Trophoblast cell (in vitro differentiated cells and primary cell): ENCODE results near the gene ROBO4.
A peak's percentile ranks its signal among the peaks of the same experiment; 100 is the strongest.

Source experiments
- DNase-seq, 2 donors: peaks; one replicate each; pipeline ENCODE4 v3.0.0-alpha.2; 2016
- H2AFZ ChIP-seq: 2 replicates; pipeline ENCODE4 v1.6.1; 2013; ENCODE audit warnings: low read length, moderate library complexity, mild to moderate bottlenecking; ENCODE audit not compliant: insufficient read depth, poor library complexity
- H2AK5ac ChIP-seq: 2 replicates; pipeline ENCODE4 v1.6.1; 2013; ENCODE audit warnings: mild to moderate bottlenecking, low read length
- H2BK120ac ChIP-seq: 2 replicates; pipeline ENCODE4 v1.6.1; 2013; ENCODE audit warnings: low read length, mild to moderate bottlenecking, moderate library complexity; ENCODE audit not compliant: insufficient read depth, poor library complexity
- H2BK12ac ChIP-seq: 2 replicates; pipeline ENCODE4 v1.6.1; 2013; ENCODE audit warnings: mild to moderate bottlenecking, low read length, moderate library complexity
- H2BK5ac ChIP-seq: 2 replicates; pipeline ENCODE4 v1.6.1; 2013; ENCODE audit warnings: low read length, low read depth, moderate library complexity, mild to moderate bottlenecking; ENCODE audit not compliant: poor library complexity
- H3K14ac ChIP-seq: 2 replicates; pipeline ENCODE4 v1.6.1; 2013; ENCODE audit warnings: mild to moderate bottlenecking, low read length
- H3K18ac ChIP-seq: 2 replicates; pipeline ENCODE4 v1.6.1; 2013; ENCODE audit warnings: mild to moderate bottlenecking, low read length
- H3K23ac ChIP-seq: 2 replicates; pipeline ENCODE4 v1.6.1; 2013; ENCODE audit warnings: low read length
- H3K27ac ChIP-seq: 2 replicates; pipeline ENCODE4 v1.5.1; 2013; ENCODE audit warnings: low read depth, mild to moderate bottlenecking, inconsistent platforms, low read length, moderate library complexity
- H3K27me3 ChIP-seq: 2 replicates; pipeline ENCODE4 v1.6.1; 2013; ENCODE audit warnings: inconsistent platforms, mild to moderate bottlenecking, low read length, moderate library complexity; ENCODE audit not compliant: insufficient read depth
- H3K36me3 ChIP-seq, 2 experiments: 1 replicate in 1 of 2; 2 replicates in 1 of 2; pipeline ENCODE4 v1.6.1; 2013; ENCODE audit warnings: low read length in 2 of 2, mild to moderate bottlenecking in 2 of 2, moderate library complexity in 1 of 2; ENCODE audit not compliant: insufficient read depth in 2 of 2, control insufficient read depth in 1 of 2
- H3K4ac ChIP-seq: 2 replicates; pipeline ENCODE4 v1.6.1; 2013; ENCODE audit warnings: low read depth, mild to moderate bottlenecking, low read length, moderate library complexity
- H3K4me1 ChIP-seq, 2 experiments: 1 replicate in 1 of 2; 2 replicates in 1 of 2; pipeline ENCODE4 v1.6.1; 2013; ENCODE audit warnings: low read length in 2 of 2, mild to moderate bottlenecking in 2 of 2, moderate library complexity in 1 of 2; ENCODE audit not compliant: insufficient read depth in 2 of 2, control insufficient read depth in 1 of 2
- H3K4me2 ChIP-seq: 2 replicates; pipeline ENCODE4 v1.6.1; 2013; ENCODE audit warnings: inconsistent platforms, mild to moderate bottlenecking, low read length, moderate library complexity
- H3K4me3 ChIP-seq: 2 replicates; pipeline ENCODE4 v1.5.1; 2013; ENCODE audit warnings: mild to moderate bottlenecking, low read depth, low read length, inconsistent platforms
- H3K79me1 ChIP-seq: one replicate; pipeline ENCODE4 v1.6.1; 2013; ENCODE audit warnings: low read length
- H3K79me2 ChIP-seq: 2 replicates; pipeline ENCODE4 v1.6.1; 2013; ENCODE audit warnings: low read length, mild to moderate bottlenecking; ENCODE audit not compliant: control insufficient read depth, insufficient read depth, poor library complexity
- H3K9ac ChIP-seq: 2 replicates; pipeline ENCODE4 v1.6.1; 2013; ENCODE audit warnings: mild to moderate bottlenecking, low read length
- H3K9me3 ChIP-seq: 2 replicates; pipeline ENCODE4 v1.6.1; 2013; ENCODE audit warnings: low read depth, mild to moderate bottlenecking, control low read depth, inconsistent platforms, low read length; ENCODE audit not compliant: insufficient read depth
- H4K12ac ChIP-seq: 2 replicates; pipeline ENCODE4 v1.6.1; 2013; ENCODE audit warnings: low read depth, mild to moderate bottlenecking, low read length, moderate library complexity
- H4K8ac ChIP-seq: 2 replicates; pipeline ENCODE4 v1.6.1; 2013; ENCODE audit warnings: low read depth, mild to moderate bottlenecking, low read length, moderate library complexity
- H4K91ac ChIP-seq: one replicate; pipeline ENCODE4 v1.6.1; 2013; ENCODE audit warnings: low read depth, mild to moderate bottlenecking, low read length, moderate library complexity
- WGBS: extraction: QIAGEN DNeasy Blood & Tissue Kit; methylation state at CpG from one replicate; pipeline ENCODE4 v1.1.7; 2013; ENCODE audit warnings: missing lambda C conversion rate; ENCODE audit not compliant: insufficient read length, insufficient coverage; ENCODE audit errors: extremely low coverage; 5-methylcytosine and 5-hydroxymethylcytosine counted together

ROBO4 gene

DNA sequence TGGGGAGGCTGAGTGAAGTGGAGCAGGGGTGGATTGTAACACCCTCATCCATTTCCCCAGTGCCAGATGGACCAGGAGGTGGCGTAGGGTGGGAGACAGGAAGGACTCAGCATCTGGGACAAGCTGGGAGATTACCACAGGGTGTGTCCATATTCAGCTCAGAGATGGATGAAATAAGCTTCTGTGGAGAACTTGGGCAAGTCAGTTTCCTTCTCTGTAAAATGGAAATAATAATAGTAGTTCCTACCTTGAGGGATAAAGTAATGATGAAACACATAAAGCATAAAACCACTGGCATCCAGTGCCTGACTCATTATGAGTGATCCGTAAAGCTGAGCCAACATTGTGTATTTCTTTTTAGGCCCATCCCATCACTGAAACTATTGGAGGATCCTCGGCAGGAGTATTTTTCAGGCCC is 607 bp upstream of the ROBO4 start:
- no peak overlapping the region for H3K9ac ChIP-seq
- no peak overlapping the region for H3K18ac ChIP-seq
- no peak overlapping the region for H2AK5ac ChIP-seq
- no peak overlapping the region for H3K4me2 ChIP-seq
- H2BK12ac ChIP-seq = no peak overlapping the region
- no peaks in the 10 kb centered on the region for H3K36me3 ChIP-seq
- H3K14ac ChIP-seq = no peak overlapping the region
- H3K4me1 ChIP-seq = peaks cover 22 to 27% of the 10 kb centered on the region in 2 experiments
- H3K9me3 ChIP-seq = peaks cover 2% of the 10 kb centered on the region
- no peak overlapping the region for H2BK5ac ChIP-seq
- peaks cover 3% of the 10 kb centered on the region for H3K79me1 ChIP-seq
- H2BK120ac ChIP-seq = no peak overlapping the region
- H4K91ac ChIP-seq = no peak overlapping the region
- no peak overlapping the region for H3K4ac ChIP-seq
- no peak overlapping the region for H4K12ac ChIP-seq
- no peaks in the 10 kb centered on the region for H3K79me2 ChIP-seq
- no CpG with 5 or more reads among the region's 3 CpGs for WGBS
- no peak overlapping the region for H3K4me3 ChIP-seq
- no peak for DNase-seq
- no peak overlapping the region for H3K23ac ChIP-seq
- no peak overlapping the region for H3K27ac ChIP-seq
- H3K27me3 ChIP-seq = no peaks in the 10 kb centered on the region
- no peak overlapping the region for H2AFZ ChIP-seq
- H4K8ac ChIP-seq = no peak overlapping the region

- H3K36me3 ChIP-seq = no peaks in the 10 kb centered on the region
- no peak for DNase-seq
- no peak overlapping the region for H3K9ac ChIP-seq
- no peaks in the 10 kb centered on the region for H3K79me2 ChIP-seq
- H4K91ac ChIP-seq = peak overlapping the region; percentile 54
- peaks cover 3% of the 10 kb centered on the region for H3K79me1 ChIP-seq
- no peaks in the 10 kb centered on the region for H3K27me3 ChIP-seq
- H2AFZ ChIP-seq = no peak overlapping the region
- H3K4me2 ChIP-seq = no peak overlapping the region
- no peak overlapping the region for H3K23ac ChIP-seq
- H2BK12ac ChIP-seq = peak overlapping the region; percentile 42
- H3K9me3 ChIP-seq = peaks cover 2% of the 10 kb centered on the region
- peaks cover 22 to 27% of the 10 kb centered on the region in 2 experiments for H3K4me1 ChIP-seq
- peak overlapping the region; percentile 15 for H2BK120ac ChIP-seq
- WGBS = no CpG with 5 or more reads among the region's 9 CpGs
- H3K4me3 ChIP-seq = no peak overlapping the region
- no peak overlapping the region for H4K12ac ChIP-seq
- no peak overlapping the region for H2BK5ac ChIP-seq
- no peak overlapping the region for H2AK5ac ChIP-seq
- H3K14ac ChIP-seq = peak overlapping the region; percentile 25
- peak overlapping the region; percentile 34 for H4K8ac ChIP-seq
- H3K4ac ChIP-seq = no peak overlapping the region
- no peak overlapping the region for H3K27ac ChIP-seq
- H3K18ac ChIP-seq = no peak overlapping the region
Observed at GRCh38 chr11:124896821-124897391, 759 bp downstream of the ROBO4 start.

DNA sequence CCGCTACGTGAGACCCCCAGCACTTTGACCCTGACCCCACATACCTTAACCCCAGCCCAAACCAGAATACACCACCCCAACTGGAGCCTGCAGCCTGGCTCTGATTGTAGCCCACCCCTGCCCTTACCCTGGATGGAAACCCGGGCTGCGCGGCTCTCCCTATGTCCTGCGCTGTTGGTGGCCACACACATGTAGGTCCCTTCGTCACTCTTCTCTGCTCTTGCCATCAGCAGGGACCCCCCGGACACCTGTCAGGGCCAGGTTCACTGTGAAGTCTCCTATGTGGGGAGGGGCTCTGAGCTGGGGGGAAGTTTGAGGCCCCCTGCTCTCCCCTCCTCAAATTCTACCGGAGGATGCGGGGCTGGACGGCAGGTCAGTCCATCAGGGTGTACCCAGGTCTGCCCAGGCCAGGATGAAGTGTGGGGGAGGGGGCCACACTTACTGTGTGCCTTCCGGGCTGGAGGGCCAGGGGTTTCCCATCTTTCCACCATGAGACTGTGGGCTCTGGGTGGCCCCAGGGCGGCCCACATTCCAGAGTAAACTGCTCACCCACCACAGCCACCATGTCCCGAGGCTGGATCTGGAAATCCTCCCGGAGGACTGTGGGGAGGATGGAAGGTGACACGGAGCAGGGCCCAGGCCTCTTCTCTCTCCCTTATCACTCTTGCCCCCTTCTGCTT is 1.5 kb downstream of the ROBO4 start:
- no peak overlapping the region for H3K18ac ChIP-seq
- no peak overlapping the region for H4K12ac ChIP-seq
- peaks cover 2% of the 10 kb centered on the region for H3K9me3 ChIP-seq
- no peak overlapping the region for H2BK120ac ChIP-seq
- no peak for DNase-seq
- H3K27me3 ChIP-seq = no peaks in the 10 kb centered on the region
- no peak overlapping the region for H2BK12ac ChIP-seq
- no peaks in the 10 kb centered on the region for H3K36me3 ChIP-seq
- H3K27ac ChIP-seq = no peak overlapping the region
- H3K4me2 ChIP-seq = no peak overlapping the region
- no peak overlapping the region for H4K91ac ChIP-seq
- no peak overlapping the region for H2AFZ ChIP-seq
- no peak overlapping the region for H2BK5ac ChIP-seq
- H2AK5ac ChIP-seq = no peak overlapping the region
- H3K4me3 ChIP-seq = no peak overlapping the region
- H3K4ac ChIP-seq = no peak overlapping the region
- peaks cover 3% of the 10 kb centered on the region for H3K79me1 ChIP-seq
- no peak overlapping the region for H3K9ac ChIP-seq
- peaks cover 22 to 27% of the 10 kb centered on the region in 2 experiments for H3K4me1 ChIP-seq
- no CpG with 5 or more reads among the region's 16 CpGs for WGBS
- H3K23ac ChIP-seq = no peak overlapping the region
- no peaks in the 10 kb centered on the region for H3K79me2 ChIP-seq
- H4K8ac ChIP-seq = no peak overlapping the region
- H3K14ac ChIP-seq = no peak overlapping the region

GRCh38 chr11:124895471-124895971 is 2.1 kb downstream of the ROBO4 start:
- no peak overlapping the region for H3K4ac ChIP-seq
- no CpG with 5 or more reads among the region's 20 CpGs for WGBS
- H3K18ac ChIP-seq = no peak overlapping the region
- H2BK12ac ChIP-seq = no peak overlapping the region
- no peak overlapping the region for H3K4me3 ChIP-seq
- H3K14ac ChIP-seq = no peak overlapping the region
- peaks cover 2% of the 10 kb centered on the region for H3K9me3 ChIP-seq
- no peak overlapping the region for H4K91ac ChIP-seq
- H3K27ac ChIP-seq = no peak overlapping the region
- H3K9ac ChIP-seq = no peak overlapping the region
- H3K79me2 ChIP-seq = no peaks in the 10 kb centered on the region
- no peak overlapping the region for H4K12ac ChIP-seq
- H3K23ac ChIP-seq = no peak overlapping the region
- H3K36me3 ChIP-seq = no peaks in the 10 kb centered on the region
- no peak overlapping the region for H2BK120ac ChIP-seq
- peaks cover 22 to 24% of the 10 kb centered on the region in 2 experiments for H3K4me1 ChIP-seq
- no peak for DNase-seq
- H4K8ac ChIP-seq = no peak overlapping the region
- no peak overlapping the region for H2AK5ac ChIP-seq
- H3K4me2 ChIP-seq = no peak overlapping the region
- H2BK5ac ChIP-seq = no peak overlapping the region
- H3K27me3 ChIP-seq = no peaks in the 10 kb centered on the region
- no peak overlapping the region for H2AFZ ChIP-seq
- peaks cover 3% of the 10 kb centered on the region for H3K79me1 ChIP-seq
